Measurements from ENCODE around the gene PRDM16. TPM values are rescaled to one million over a fixed set of nuclear protein-coding genes. Genes with fewer than 3 reads are reported as not detected.

PRDM16 gene
- total and polyA plus RNA-seq, 2 of the 8 experiments (the other 6 are each of a cell fraction or from before 2014, with no cell fraction given): 0.39 to 0.43 TPM

- Histone ChIP-seq H2BK12ac (ENCODE audit: low read depth, low read length) (no peak overlapping the region), H2AK5ac (ENCODE audit: low read depth, low read length) (no peak overlapping the region), H3K23ac (ENCODE audit: insufficient read length) (no peak overlapping the region), H3K18ac (ENCODE audit: extremely low read depth, low read length) (no peak overlapping the region), H2BK20ac (ENCODE audit: low read length) (no peak overlapping the region), H3K79me1 (ENCODE audit: low read depth, low read length) (no peaks in the 10 kb centered on the region), H3K4me2 (ENCODE audit: insufficient read depth in 1 of 2, low read depth in 2 of 2, low read length in 2 of 2) (no peak overlapping the region), H3K9ac (replicated peaks in 1 of 4; ENCODE audit: extremely low read depth in 1 of 4, low read depth in 3 of 4, low read length in 3 of 4) (no peak overlapping the region), H3K27me3 (replicated peaks in 1 of 4; ENCODE audit: control insufficient read depth in 3 of 4, extremely low read depth in 1 of 4, insufficient read depth in 3 of 4, low read length in 3 of 4) (no peaks in the 10 kb centered on the region; a peak in 1 of 7 replicates), H2BK15ac (ENCODE audit: low read length) (no peak overlapping the region), H2AFZ (ENCODE audit: low read length) (no peak overlapping the region), H3K14ac (ENCODE audit: insufficient read length) (no peak overlapping the region), H4K91ac (replicated peaks; ENCODE audit: insufficient read length, low read length) (no peak overlapping the region), H3K23me2 (ENCODE audit: low read depth, low read length) (peaks cover 3% of the 10 kb centered on the region; the same call in 1 of the 2 replicates), H4K20me1 (replicated peaks in 1 of 2; ENCODE audit: control insufficient read depth in 1 of 2, insufficient read depth in 2 of 2, low read length in 2 of 2) (peaks cover 0 to 2% of the 10 kb centered on the region in 2 experiments), H3K4me3 (ENCODE audit: extremely low read depth in 1 of 4, insufficient read depth in 2 of 4, low read depth in 3 of 4, low read length in 4 of 4) (no peak overlapping the region), H2BK5ac (ENCODE audit: low read depth, low read length) (no peak overlapping the region), H3K56ac (replicated peaks; ENCODE audit: insufficient read length, low read depth, low read length) (no peak overlapping the region), H3K79me2 (ENCODE audit: control insufficient read depth in 1 of 2, insufficient read depth in 2 of 2, low read length in 2 of 2) (no peaks in the 10 kb centered on the region), H4K8ac (ENCODE audit: extremely low read depth, insufficient read depth, low read length) (no peak overlapping the region), H3K4me1 (replicated peaks in 1 of 4; ENCODE audit: control insufficient read depth in 3 of 4, insufficient read depth in 4 of 4, low read length in 3 of 4) (no peaks in the 10 kb centered on the region), H3K9me3 (ENCODE audit: insufficient read depth in 2 of 2, low read depth in 1 of 2, low read length in 1 of 2) (peaks cover 3 to 10% of the 10 kb centered on the region in 2 experiments; a peak in 1 of 4 replicates), H4K5ac (ENCODE audit: insufficient read length, low read depth, low read length) (no peak overlapping the region), H3K27ac (ENCODE audit: low read depth, low read length) (no peak overlapping the region), H2BK120ac (replicated peaks; ENCODE audit: low read depth, low read length) (no peak overlapping the region), H3K36me3 (ENCODE audit: control insufficient read depth in 2 of 4, insufficient read depth in 4 of 4, low read length in 3 of 4) (no peaks in the 10 kb centered on the region), H3K4ac (replicated peaks; ENCODE audit: insufficient read length, low read depth, low read length) (no peak overlapping the region)
- 98% methylated on average over 4 of the region's 4 CpGs; no CpG with 5 or more reads in 1 of the 2 experiments for WGBS, 2 experiments (ENCODE audit: extremely low coverage in 1 of 2, insufficient coverage in 1 of 2, insufficient read length in 1 of 2, insufficient replicate concordance in 2 of 2, low coverage in 1 of 2, low lambda C conversion rate in 2 of 2, missing lambda C conversion rate in 1 of 2)
- TF ChIP-seq POU5F1 (IDR thresholded peaks at IDR 0.05; ENCODE audit: low read depth, low read length) (no peak), BCL11A (IDR thresholded peaks at IDR 0.05; ENCODE audit: low read depth in 2 of 2, low read length in 2 of 2) (no peak), EP300 (IDR thresholded peaks at IDR 0.05; ENCODE audit: borderline replicate concordance in 1 of 2, low read depth in 2 of 2, low read length in 2 of 2) (no peak), TAF1 (IDR thresholded peaks at IDR 0.05; ENCODE audit: low read depth, low read length) (no peak), CBX8 (IDR thresholded peaks at IDR 0.05; ENCODE audit: borderline replicate concordance, low read depth, low read length) (no peak)
- DNase-seq (ENCODE audit: low read depth in 1 of 2, low spot score in 2 of 2) (no peak), FAIRE-seq (no peak)
- CTCF ChIA-PET (ENCODE audit: partially characterized antibody): interaction anchor here (1.2 kb wide), 1 partner anchor 10 kb away, joined by 3 read pairs; no protein-coding TSS in a partner anchor
- POLR2A ChIA-PET (ENCODE audit: partially characterized antibody): no interaction called here
These were observed 188.8 kb downstream of the PRDM16 start for GRCh38 chr1:3257788-3258187.

All from H1 (cell line).